Ishikawa (cell line): Measurements from ENCODE around the gene CRYM.

ENCODE experiments used
- CEBPB ChIP-seq: IDR thresholded peaks from 2 replicates; pipeline ENCODE4 v1.6.1; 2012
- CREB1 ChIP-seq: IDR thresholded peaks from 2 replicates; pipeline ENCODE4 v1.6.1; 2012; ENCODE audit warnings: low read depth
- EGR1 ChIP-seq: IDR thresholded peaks from 2 replicates; pipeline ENCODE4 v1.6.1; 2012
- EP300 ChIP-seq: IDR thresholded peaks from 2 replicates; pipeline ENCODE4 v1.6.1; 2012; ENCODE audit warnings: borderline replicate concordance
- FOXM1 ChIP-seq: IDR thresholded peaks from 2 replicates; pipeline ENCODE4 v1.6.1; 2012; ENCODE audit warnings: low read depth, borderline replicate concordance
- MAX ChIP-seq: IDR thresholded peaks from 2 replicates; pipeline ENCODE4 v1.6.1; 2012
- NFIC ChIP-seq: IDR thresholded peaks from 2 replicates; pipeline ENCODE4 v1.6.1; 2012
- RAD21 ChIP-seq: IDR thresholded peaks from 2 replicates; pipeline ENCODE4 v1.6.1; 2012; ENCODE audit warnings: low read depth
- TAF1 ChIP-seq: IDR thresholded peaks from 2 replicates; pipeline ENCODE4 v1.6.1; 2012; ENCODE audit warnings: low read depth, mild to moderate bottlenecking
- TCF12 ChIP-seq: IDR thresholded peaks from 2 replicates; pipeline ENCODE4 v1.6.1; 2012; ENCODE audit warnings: low read depth
- TEAD4 ChIP-seq: IDR thresholded peaks from 2 replicates; pipeline ENCODE4 v1.6.1; 2012
- YY1 ChIP-seq: IDR thresholded peaks from 2 replicates; pipeline ENCODE4 v1.6.1; 2012; ENCODE audit warnings: low read depth
- ZBTB7A ChIP-seq: IDR thresholded peaks from 2 replicates; pipeline ENCODE4 v1.6.1; 2012; ENCODE audit warnings: low read depth
- TF ChIP-seq, protein P1 (sequence below): IDR thresholded peaks from 2 replicates; pipeline ENCODE4 v1.6.1; 2012; ENCODE audit warnings: low read depth, mild to moderate bottlenecking
- TF ChIP-seq, protein P2 (sequence below): IDR thresholded peaks from 2 replicates; pipeline ENCODE4 v1.6.1; 2012

CRYM gene

DNA sequence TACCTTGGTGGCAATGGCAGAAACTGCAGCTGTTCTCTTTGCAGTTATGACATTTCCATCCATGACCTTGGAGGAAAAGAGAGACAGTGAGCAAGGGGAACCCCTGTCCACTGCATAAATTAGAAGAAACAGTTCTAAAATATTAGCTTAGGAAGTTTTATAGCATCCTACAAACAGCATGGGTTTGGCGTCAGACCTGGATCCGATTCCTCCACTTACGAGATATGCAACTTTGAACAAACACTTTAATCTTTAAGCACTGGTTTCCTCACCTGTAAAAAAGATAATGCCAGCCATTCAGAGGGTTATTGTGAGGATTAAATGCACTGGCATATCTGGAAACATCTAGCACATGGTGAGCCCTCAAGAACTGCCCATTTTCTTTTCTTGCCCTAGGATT is 2.6 kb downstream of the CRYM start:
- no peak for TF ChIP-seq TEAD4
- TF ChIP-seq CEBPB, result no peak
- no peak for TF ChIP-seq FOXM1
- TF ChIP-seq TCF12, result no peak
- TF ChIP-seq EP300, result no peak
- TF ChIP-seq RAD21, result no peak
- TF ChIP-seq, protein P1, sequence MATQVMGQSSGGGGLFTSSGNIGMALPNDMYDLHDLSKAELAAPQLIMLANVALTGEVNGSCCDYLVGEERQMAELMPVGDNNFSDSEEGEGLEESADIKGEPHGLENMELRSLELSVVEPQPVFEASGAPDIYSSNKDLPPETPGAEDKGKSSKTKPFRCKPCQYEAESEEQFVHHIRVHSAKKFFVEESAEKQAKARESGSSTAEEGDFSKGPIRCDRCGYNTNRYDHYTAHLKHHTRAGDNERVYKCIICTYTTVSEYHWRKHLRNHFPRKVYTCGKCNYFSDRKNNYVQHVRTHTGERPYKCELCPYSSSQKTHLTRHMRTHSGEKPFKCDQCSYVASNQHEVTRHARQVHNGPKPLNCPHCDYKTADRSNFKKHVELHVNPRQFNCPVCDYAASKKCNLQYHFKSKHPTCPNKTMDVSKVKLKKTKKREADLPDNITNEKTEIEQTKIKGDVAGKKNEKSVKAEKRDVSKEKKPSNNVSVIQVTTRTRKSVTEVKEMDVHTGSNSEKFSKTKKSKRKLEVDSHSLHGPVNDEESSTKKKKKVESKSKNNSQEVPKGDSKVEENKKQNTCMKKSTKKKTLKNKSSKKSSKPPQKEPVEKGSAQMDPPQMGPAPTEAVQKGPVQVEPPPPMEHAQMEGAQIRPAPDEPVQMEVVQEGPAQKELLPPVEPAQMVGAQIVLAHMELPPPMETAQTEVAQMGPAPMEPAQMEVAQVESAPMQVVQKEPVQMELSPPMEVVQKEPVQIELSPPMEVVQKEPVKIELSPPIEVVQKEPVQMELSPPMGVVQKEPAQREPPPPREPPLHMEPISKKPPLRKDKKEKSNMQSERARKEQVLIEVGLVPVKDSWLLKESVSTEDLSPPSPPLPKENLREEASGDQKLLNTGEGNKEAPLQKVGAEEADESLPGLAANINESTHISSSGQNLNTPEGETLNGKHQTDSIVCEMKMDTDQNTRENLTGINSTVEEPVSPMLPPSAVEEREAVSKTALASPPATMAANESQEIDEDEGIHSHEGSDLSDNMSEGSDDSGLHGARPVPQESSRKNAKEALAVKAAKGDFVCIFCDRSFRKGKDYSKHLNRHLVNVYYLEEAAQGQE, result no peak
- no peak for TF ChIP-seq CREB1
- TF ChIP-seq EGR1, result no peak
- no peak for TF ChIP-seq ZBTB7A

GRCh38 chr16:21274172-21274726 is 3.8 kb downstream of the CRYM start:
- TF ChIP-seq FOXM1 (no peak), CREB1 (no peak), MAX (no peak), YY1 (no peak), TAF1 (no peak), TCF12 (no peak), NFIC (no peak), ZBTB7A (no peak), EP300 (no peak), CEBPB (no peak), RAD21 (no peak)
- TF ChIP-seq, protein P1, result no peak

DNA sequence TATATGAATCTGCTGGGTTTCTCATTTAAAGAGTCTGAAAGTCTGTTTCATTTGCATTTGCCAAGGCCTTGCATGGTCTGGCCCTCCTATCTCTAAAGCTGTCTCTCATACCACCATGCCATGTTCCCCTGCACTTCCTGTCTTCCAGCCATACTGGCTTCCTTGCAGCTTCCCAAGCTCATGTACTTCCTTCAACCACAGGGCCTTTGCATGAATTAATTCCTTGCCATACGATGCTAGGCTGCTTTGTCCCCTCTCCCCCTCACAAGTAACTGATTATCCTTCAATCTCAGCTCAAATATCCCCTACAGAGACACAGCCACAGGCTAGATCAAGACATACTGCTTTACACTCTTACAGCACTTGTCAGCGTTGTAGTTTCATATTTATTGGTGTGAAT is 5.8 kb downstream of the CRYM start:
- TF ChIP-seq CEBPB, result no peak
- no peak for TF ChIP-seq CREB1
- no peak for TF ChIP-seq MAX
- TF ChIP-seq EGR1, result no peak
- TF ChIP-seq EP300, result no peak
- no peak for TF ChIP-seq NFIC
- TF ChIP-seq TEAD4, result no peak
- no peak for TF ChIP-seq ZBTB7A
- TF ChIP-seq, protein P2, sequence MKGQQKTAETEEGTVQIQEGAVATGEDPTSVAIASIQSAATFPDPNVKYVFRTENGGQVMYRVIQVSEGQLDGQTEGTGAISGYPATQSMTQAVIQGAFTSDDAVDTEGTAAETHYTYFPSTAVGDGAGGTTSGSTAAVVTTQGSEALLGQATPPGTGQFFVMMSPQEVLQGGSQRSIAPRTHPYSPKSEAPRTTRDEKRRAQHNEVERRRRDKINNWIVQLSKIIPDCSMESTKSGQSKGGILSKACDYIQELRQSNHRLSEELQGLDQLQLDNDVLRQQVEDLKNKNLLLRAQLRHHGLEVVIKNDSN, result no peak
- TF ChIP-seq TAF1, result no peak
- TF ChIP-seq RAD21, result no peak

GRCh38 chr16:21268236-21268635 is 9.9 kb downstream of the CRYM start:
- no peak for TF ChIP-seq ZBTB7A
- no peak for TF ChIP-seq EGR1
- no peak for TF ChIP-seq TEAD4

DNA sequence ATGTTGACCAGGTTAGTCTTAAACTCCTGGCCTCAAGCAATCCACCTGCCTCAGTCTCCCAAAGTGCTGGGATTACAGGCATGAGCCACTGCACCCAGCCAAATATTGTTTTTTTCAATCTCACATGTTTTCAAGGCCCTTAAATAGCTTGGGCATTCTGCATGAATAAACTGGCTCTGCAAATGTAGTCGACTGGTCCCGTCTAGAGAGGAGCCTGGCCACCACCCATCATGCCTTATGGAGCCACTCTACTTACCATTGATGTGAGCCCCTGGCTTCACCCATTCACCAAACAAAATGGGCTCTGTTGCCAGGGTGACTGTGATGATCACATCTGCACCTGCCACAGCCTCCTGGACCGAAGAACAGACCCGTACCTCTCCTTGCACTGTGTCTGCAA is 10.8 kb downstream of the CRYM start:
- TF ChIP-seq EP300 (no peak), EGR1 (no peak), TCF12 (no peak), ZBTB7A (no peak), RAD21 (no peak), TAF1 (no peak), YY1 (no peak), NFIC (no peak), MAX (no peak), CREB1 (no peak), FOXM1 (no peak), TEAD4 (no peak), CEBPB (no peak)
- TF ChIP-seq, protein P1, result no peak
- TF ChIP-seq, protein P2, result no peak
